Measurements from ENCODE around the gene GALNT1. TPM values are rescaled to one million over a fixed set of nuclear protein-coding genes. Genes with fewer than 3 reads are reported as not detected.
A peak's percentile ranks its signal among the peaks of the same experiment; 100 is the strongest.
"Not testable (repeated sequence)": the region's sequence is repeated elsewhere in the genome, so short reads cannot be mapped to it uniquely, and the experiment has no call there.

GALNT1 gene
- total RNA-seq = 56.7 and 82.9 TPM in 2 replicates

GRCh38 chr18:35581546-35581897 is at the start of gene GALNT1:
Gene GALNT1 (plus strand): TSS chr18:35581740. CDS start chr18:35654663, 72,923 bp downstream.
- peak within 1 kb of the TSS; percentile 77 for H3K4me3 ChIP-seq (ENCODE audit: low read depth, low read length)
- no peak for DNase-seq (ENCODE audit: low read depth)
- TF ChIP-seq CTCF (IDR thresholded peaks at IDR 0.05; ENCODE audit: insufficient read depth, low read depth, low read length) = no peak

GRCh38 chr18:35533916-35534405 is 47.6 kb upstream of the GALNT1 start:
- no peak for DNase-seq (ENCODE audit: low read depth)
- no peak for TF ChIP-seq CTCF (IDR thresholded peaks at IDR 0.05; ENCODE audit: insufficient read depth, low read depth, low read length)
- H3K4me3 ChIP-seq (ENCODE audit: low read depth, low read length) = no peak overlapping the region

DNA sequence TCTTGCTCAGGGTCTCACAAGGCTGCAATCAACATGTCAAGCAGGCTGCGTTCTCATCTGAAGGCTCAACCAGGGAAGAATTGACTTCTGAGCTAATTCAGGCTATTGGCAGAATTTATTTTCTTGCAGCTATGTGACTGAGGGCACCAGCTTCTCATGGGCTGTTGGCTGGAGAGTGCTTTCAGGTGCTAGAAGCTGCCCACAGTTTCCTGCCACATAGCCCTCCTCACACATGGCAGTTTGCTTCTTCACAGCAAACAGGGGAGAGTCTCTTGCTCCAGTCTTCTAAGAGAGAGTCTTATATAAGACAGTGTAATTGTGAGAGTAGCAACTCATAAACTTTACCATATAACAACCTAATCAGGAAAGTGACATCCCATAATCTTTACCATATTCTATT is 46.2 kb upstream of the GALNT1 start:
- no peak for TF ChIP-seq CTCF (IDR thresholded peaks at IDR 0.05; ENCODE audit: insufficient read depth, low read depth, low read length)
- no peak for DNase-seq (ENCODE audit: low read depth)

DNA sequence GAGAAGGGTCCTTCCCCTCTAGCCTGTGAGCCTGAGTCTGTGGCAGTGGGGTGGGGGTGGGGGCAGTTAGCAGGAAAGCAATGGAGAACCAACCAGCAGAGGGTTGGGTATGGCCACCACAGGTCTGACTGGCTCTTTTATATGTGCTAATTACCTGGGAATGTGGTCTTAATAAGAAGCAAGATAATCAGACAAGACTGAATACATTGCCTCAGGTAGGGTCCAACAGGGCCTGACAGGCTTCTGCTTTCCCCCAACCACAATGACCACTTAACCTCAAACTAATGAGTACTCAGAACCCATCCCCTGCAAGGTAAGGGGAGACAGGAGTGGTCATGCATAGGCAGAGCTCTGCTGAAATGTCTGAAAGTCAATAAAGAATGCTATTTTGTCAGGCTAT is 39.2 kb upstream of the GALNT1 start:
- TF ChIP-seq CTCF (IDR thresholded peaks at IDR 0.05; ENCODE audit: insufficient read depth, low read depth, low read length) = no peak
- DNase-seq (ENCODE audit: low read depth) = no peak
- no peak overlapping the region for H3K4me3 ChIP-seq (ENCODE audit: low read depth, low read length)

More for the DNA sequence above, 46.2 kb upstream of the GALNT1 start:
- H3K4me3 ChIP-seq (ENCODE audit: low read depth, low read length) = no peak overlapping the region

- TF ChIP-seq CTCF (IDR thresholded peaks at IDR 0.05; ENCODE audit: insufficient read depth, low read depth, low read length) = no peak
- no peak overlapping the region for H3K4me3 ChIP-seq (ENCODE audit: low read depth, low read length)
- no peak for DNase-seq (ENCODE audit: low read depth)
Measured at GRCh38 chr18:35547008-35547605, 34.4 kb upstream of the GALNT1 start.

DNA sequence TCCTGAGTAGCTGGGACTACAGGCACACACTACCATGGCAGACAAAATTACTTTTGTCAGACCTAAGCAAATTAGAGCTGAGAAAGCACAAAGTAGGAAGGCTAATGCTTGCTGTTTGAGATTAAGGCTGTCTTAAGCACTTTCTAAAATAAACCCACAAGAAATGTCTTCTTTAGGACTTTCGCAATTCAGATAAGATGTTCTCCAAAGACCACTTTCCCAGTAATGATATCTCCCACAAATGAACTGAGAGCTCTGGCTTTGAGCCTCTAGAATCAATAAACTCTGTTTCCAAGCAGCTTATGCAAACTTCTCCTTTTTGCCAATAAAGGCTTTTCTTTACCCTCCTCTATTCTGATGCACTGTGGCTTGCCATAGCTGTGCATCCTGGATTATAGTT is 32.0 kb upstream of the GALNT1 start:
- H3K4me3 ChIP-seq (ENCODE audit: low read depth, low read length) = no peak overlapping the region
- TF ChIP-seq CTCF (IDR thresholded peaks at IDR 0.05; ENCODE audit: insufficient read depth, low read depth, low read length) = no peak
- peak; percentile 89 for DNase-seq (ENCODE audit: low read depth)

- TF ChIP-seq CTCF (IDR thresholded peaks at IDR 0.05; ENCODE audit: insufficient read depth, low read depth, low read length) = no peak
- no peak for DNase-seq (ENCODE audit: low read depth)
- no peak overlapping the region for H3K4me3 ChIP-seq (ENCODE audit: low read depth, low read length)
Measured at GRCh38 chr18:35553300-35553699, 28.2 kb upstream of the GALNT1 start.

GRCh38 chr18:35555538-35555937 is 26.0 kb upstream of the GALNT1 start:
- not testable (repeated sequence) for H3K4me3 ChIP-seq (ENCODE audit: low read depth, low read length); DNase-seq (ENCODE audit: low read depth)
